CD14-positive monocyte (primary cell): Measurements from ENCODE around the gene EML6. TPM values are rescaled to one million over a fixed set of nuclear protein-coding genes. Genes with fewer than 3 reads are reported as not detected.

ENCODE experiments used
- DNase-seq, 3 donors: peaks; one replicate each; pipeline ENCODE4 v3.0.0-alpha.2; 2011 to 2022
- H2AFZ ChIP-seq: 2 replicates; pipeline ENCODE4 v1.6.0; 2012; ENCODE audit warnings: mild to moderate bottlenecking, low read depth, low read length, inconsistent platforms; ENCODE audit not compliant: insufficient read depth, poor library complexity, severe bottlenecking
- H3K27ac ChIP-seq, 2 donors: 1 replicate in 1 of 2; 2 replicates in 1 of 2; pipeline ENCODE4 v1.5.1; 2012 to 2013; ENCODE audit warnings: low read length in 2 of 2, control low read depth in 1 of 2, inconsistent platforms in 1 of 2, low read depth in 1 of 2, mild to moderate bottlenecking in 1 of 2
- H3K27me3 ChIP-seq, 2 donors: one replicate each; pipeline versions ENCODE4 v1.6.0 to v1.6.1; 2011 to 2013; ENCODE audit warnings: low read length in 2 of 2; ENCODE audit not compliant: control insufficient read depth in 2 of 2, insufficient read depth in 2 of 2
- H3K36me3 ChIP-seq, 2 donors: replicated peaks in 1 of 2; 1 replicate in 1 of 2; 2 replicates in 1 of 2; pipeline versions ENCODE4 v1.5.1 to v1.6.1; 2012 to 2013; ENCODE audit warnings: low read length in 2 of 2, control low read depth in 1 of 2, inconsistent platforms in 1 of 2, mild to moderate bottlenecking in 1 of 2; ENCODE audit not compliant: insufficient read depth in 2 of 2, control insufficient read depth in 1 of 2
- H3K4me1 ChIP-seq, 2 donors: 1 replicate in 1 of 2; 2 replicates in 1 of 2; pipeline versions ENCODE4 v1.5.1 to v1.6.1; 2012 to 2013; ENCODE audit warnings: low read length in 2 of 2, control low read depth in 1 of 2, inconsistent platforms in 1 of 2, mild to moderate bottlenecking in 1 of 2, moderate library complexity in 1 of 2; ENCODE audit not compliant: insufficient read depth in 2 of 2, control insufficient read depth in 1 of 2
- H3K4me2 ChIP-seq: replicated peaks from 2 replicates; pipeline ENCODE3; 2012; ENCODE audit warnings: low read length, moderate library complexity, mild to moderate bottlenecking; ENCODE audit not compliant: poor library complexity, severe bottlenecking; ENCODE audit errors: extremely low read depth
- H3K4me3 ChIP-seq, 3 experiments: fragments of 200-600 bp in 1 of 3; sonication (generic) in 1 of 3; replicated peaks in 1 of 3; 1 replicate in 2 of 3; 2 replicates in 1 of 3; pipeline ENCODE4 v1.5.1; 2011 to 2013; ENCODE audit warnings: low read length in 3 of 3, mild to moderate bottlenecking in 3 of 3, control low read depth in 2 of 3, low read depth in 2 of 3, inconsistent platforms in 1 of 3, moderate library complexity in 1 of 3
- H3K79me2 ChIP-seq: 2 replicates; pipeline ENCODE4 v1.6.0; 2012; ENCODE audit warnings: mild to moderate bottlenecking, control low read depth, inconsistent platforms, low read length, moderate library complexity; ENCODE audit not compliant: insufficient read depth
- H3K9ac ChIP-seq: 2 replicates; pipeline ENCODE4 v1.6.0; 2017; ENCODE audit warnings: low read length, mild to moderate bottlenecking; ENCODE audit not compliant: insufficient read depth, poor library complexity, severe bottlenecking
- H3K9me3 ChIP-seq, 2 donors: replicated peaks in 1 of 2; 1 replicate in 1 of 2; 2 replicates in 1 of 2; pipeline versions ENCODE4 v1.5.1 to v1.6.1; 2012 to 2013; ENCODE audit warnings: low read length in 2 of 2, control low read depth in 1 of 2; ENCODE audit not compliant: control insufficient read depth in 1 of 2, insufficient read depth in 1 of 2
- H4K20me1 ChIP-seq: 2 replicates; pipeline ENCODE4 v1.6.0; 2012; ENCODE audit warnings: mild to moderate bottlenecking, low read length, control low read depth, moderate library complexity; ENCODE audit not compliant: insufficient read depth
- H3K27ac Mint-ChIP-seq, 7 donors: one replicate each; pipeline ENCODE4 v1.8.0; 2020; ENCODE audit warnings: mild to moderate bottlenecking in 7 of 7, mixed read lengths in 7 of 7, moderate library complexity in 6 of 7, inconsistent platforms in 2 of 7
- H3K27me3 Mint-ChIP-seq, 3 donors: one replicate each; pipeline ENCODE4 v1.8.0; 2021 to 2022; ENCODE audit warnings: low read depth in 3 of 3, mild to moderate bottlenecking in 3 of 3, mixed read lengths in 3 of 3, moderate library complexity in 3 of 3, inconsistent platforms in 1 of 3
- H3K36me3 Mint-ChIP-seq, 2 donors: one replicate each; pipeline ENCODE4 v1.8.0; 2020; ENCODE audit warnings: mixed read lengths in 2 of 2, inconsistent platforms in 1 of 2, mild to moderate bottlenecking in 1 of 2
- H3K4me1 Mint-ChIP-seq: one replicate; pipeline ENCODE4 v1.8.0; 2020; ENCODE audit warnings: mild to moderate bottlenecking, mixed read lengths
- H3K4me3 Mint-ChIP-seq, 2 donors: one replicate each; pipeline ENCODE4 v1.8.0; 2020; ENCODE audit warnings: mild to moderate bottlenecking in 2 of 2, mixed read lengths in 2 of 2, moderate library complexity in 1 of 2
- H3K9me3 Mint-ChIP-seq, 7 donors: one replicate each; pipeline ENCODE4 v1.8.0; 2020 to 2022; ENCODE audit warnings: mixed read lengths in 7 of 7, mild to moderate bottlenecking in 6 of 7, moderate library complexity in 6 of 7, inconsistent platforms in 2 of 7
- WGBS: methylation state at CpG from one replicate; pipeline ENCODE4 v1.1.5; 2013; ENCODE audit warnings: missing lambda C conversion rate; ENCODE audit not compliant: insufficient coverage; 5-methylcytosine and 5-hydroxymethylcytosine counted together
- intact Hi-C, 2 donors: fragments of 100-400 bp; cut with micrococcal nuclease; formaldehyde crosslinking; loops; one replicate each; pipeline versions ENCODE4 v1.15.0 to v1.15.1; 2023
- polyA plus RNA-seq, 3 donors: library from polyadenylated mRNA; depleted of rRNA in 1 of 3; unstranded in 2 of 3; stranded (reverse) in 1 of 3; fragments of 300-500 nt in 2 of 3; fragments of >200 nt in 1 of 3; fragmentation: Illumina TruSeq in 2 of 3; gene quantifications; 1 replicate in 2 of 3; 2 replicates in 1 of 3; pipeline ENCODE4 v1.2.3, GENCODE V29; 2012 to 2021
- TF ChIP-seq, protein P1 (sequence below): fragments of 200-600 bp; IDR thresholded peaks from one replicate; pipeline ENCODE4 v1.8.0; 2022; ENCODE audit warnings: antibody characterized with exemption, mild to moderate bottlenecking

EML6 gene
- polyA plus RNA-seq, 3 donors: 0.79 TPM; not detected in 2

DNA sequence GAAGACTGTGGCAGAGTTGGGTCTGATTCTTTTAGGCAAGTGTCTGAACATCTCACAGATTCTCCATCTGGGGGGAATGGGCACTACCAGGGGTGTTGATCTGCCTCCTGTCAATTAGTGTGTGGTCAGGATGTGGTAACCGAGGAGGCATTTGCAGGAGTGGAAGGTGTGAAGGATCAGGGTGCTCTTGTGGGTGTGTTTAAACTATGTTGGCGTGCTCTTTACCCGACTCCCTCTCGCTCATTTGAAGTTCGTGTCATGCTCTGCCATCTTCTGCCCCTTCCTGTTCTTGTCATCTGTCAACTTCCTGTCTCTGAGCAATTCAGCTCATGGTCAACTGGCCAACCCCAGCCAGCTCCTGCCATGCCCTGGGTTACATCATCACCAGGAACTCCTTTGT is 218.9 kb downstream of the EML6 start:
- TF ChIP-seq, protein P1, sequence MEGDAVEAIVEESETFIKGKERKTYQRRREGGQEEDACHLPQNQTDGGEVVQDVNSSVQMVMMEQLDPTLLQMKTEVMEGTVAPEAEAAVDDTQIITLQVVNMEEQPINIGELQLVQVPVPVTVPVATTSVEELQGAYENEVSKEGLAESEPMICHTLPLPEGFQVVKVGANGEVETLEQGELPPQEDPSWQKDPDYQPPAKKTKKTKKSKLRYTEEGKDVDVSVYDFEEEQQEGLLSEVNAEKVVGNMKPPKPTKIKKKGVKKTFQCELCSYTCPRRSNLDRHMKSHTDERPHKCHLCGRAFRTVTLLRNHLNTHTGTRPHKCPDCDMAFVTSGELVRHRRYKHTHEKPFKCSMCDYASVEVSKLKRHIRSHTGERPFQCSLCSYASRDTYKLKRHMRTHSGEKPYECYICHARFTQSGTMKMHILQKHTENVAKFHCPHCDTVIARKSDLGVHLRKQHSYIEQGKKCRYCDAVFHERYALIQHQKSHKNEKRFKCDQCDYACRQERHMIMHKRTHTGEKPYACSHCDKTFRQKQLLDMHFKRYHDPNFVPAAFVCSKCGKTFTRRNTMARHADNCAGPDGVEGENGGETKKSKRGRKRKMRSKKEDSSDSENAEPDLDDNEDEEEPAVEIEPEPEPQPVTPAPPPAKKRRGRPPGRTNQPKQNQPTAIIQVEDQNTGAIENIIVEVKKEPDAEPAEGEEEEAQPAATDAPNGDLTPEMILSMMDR: no peak
- Histone ChIP-seq H3K4me1 (no peaks in the 10 kb centered on the region), H3K27me3 (no peaks in the 10 kb centered on the region), H3K4me3 (no peak overlapping the region), H2AFZ (no peak overlapping the region), H4K20me1 (no peaks in the 10 kb centered on the region), H3K9ac (no peak overlapping the region), H3K4me2 (no peak overlapping the region), H3K9me3 (peaks cover 11 to 21% of the 10 kb centered on the region in 2 donors), H3K36me3 (no peaks in the 10 kb centered on the region), H3K79me2 (no peaks in the 10 kb centered on the region), H3K27ac (no peak overlapping the region)
- Mint-ChIP-seq H3K27ac (no peak overlapping the region), H3K4me3 (no peak overlapping the region), H3K27me3 (peaks cover 0 to 2% (median 0%) of the 10 kb centered on the region in 3 donors), H3K9me3 (peaks cover 5 to 21% (median 14%) of the 10 kb centered on the region in 7 donors), H3K36me3 (no peaks in the 10 kb centered on the region), H3K4me1 (no peaks in the 10 kb centered on the region)
- intact Hi-C loops: no loop called here
- peak in 1 of 3 donors; percentile 20 for DNase-seq
- WGBS: 75% methylated on average over 5 of the region's 5 CpGs

DNA sequence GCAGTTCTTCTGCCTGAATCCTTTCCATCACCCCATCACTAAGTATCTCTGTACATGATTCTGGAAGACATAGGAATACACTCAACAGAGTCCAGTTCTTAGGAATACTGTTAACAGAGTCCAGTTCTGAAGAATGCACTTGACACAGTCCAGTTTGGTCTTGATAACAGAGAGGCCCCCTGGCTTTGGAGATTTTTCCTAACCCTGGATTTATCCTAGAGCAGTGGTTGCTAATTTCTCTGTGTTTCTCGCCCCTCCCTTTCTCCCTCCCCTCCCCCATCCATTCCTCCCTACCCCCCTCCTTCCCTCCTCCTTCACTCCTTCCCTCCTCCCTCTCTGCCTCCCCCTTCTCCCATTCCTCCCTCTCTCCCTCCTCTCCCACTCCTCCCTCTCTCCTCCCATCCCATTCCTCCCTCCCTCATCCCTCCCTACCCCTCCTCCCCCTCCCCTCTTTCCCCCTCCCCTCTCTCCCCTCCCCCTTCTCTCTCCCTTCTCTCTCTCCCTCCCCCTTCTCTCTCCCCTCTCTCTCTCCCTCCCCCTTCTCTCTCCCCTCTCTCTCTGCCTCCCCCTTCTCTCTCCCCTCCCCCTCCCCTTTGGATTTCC is 221.4 kb downstream of the EML6 start:
- no peaks in the 10 kb centered on the region for H3K4me1 Mint-ChIP-seq
- Histone ChIP-seq H3K79me2 (no peaks in the 10 kb centered on the region), H3K27ac (no peak overlapping the region), H3K9ac (no peak overlapping the region), H3K4me2 (no peak overlapping the region), H4K20me1 (no peaks in the 10 kb centered on the region), H3K9me3 (no peaks in the 10 kb centered on the region), H2AFZ (no peak overlapping the region), H3K36me3 (no peaks in the 10 kb centered on the region), H3K4me1 (no peaks in the 10 kb centered on the region), H3K27me3 (no peaks in the 10 kb centered on the region), H3K4me3 (no peak overlapping the region)
- H3K9me3 Mint-ChIP-seq: peaks cover 0 to 6% (median 0%) of the 10 kb centered on the region in 7 donors
- intact Hi-C loops: no loop called here
- WGBS: 100% methylated on average over 1 of the region's 1 CpG
- TF ChIP-seq, protein P1: no peak
- H3K36me3 Mint-ChIP-seq: no peaks in the 10 kb centered on the region
- H3K27me3 Mint-ChIP-seq: peaks cover 0 to 2% (median 0%) of the 10 kb centered on the region in 3 donors
- H3K4me3 Mint-ChIP-seq: no peak overlapping the region
- DNase-seq: no peak
- no peak overlapping the region for H3K27ac Mint-ChIP-seq
